ENCODE data around the gene SMIM13. TPM values are rescaled to one million over a fixed set of nuclear protein-coding genes. Genes with fewer than 3 reads are reported as not detected.

The SMIM13 gene
- total and polyA plus RNA-seq, 2 of the 4 experiments (the other 2 are of a cell fraction) = 5.4 to 10.0 TPM

DNA sequence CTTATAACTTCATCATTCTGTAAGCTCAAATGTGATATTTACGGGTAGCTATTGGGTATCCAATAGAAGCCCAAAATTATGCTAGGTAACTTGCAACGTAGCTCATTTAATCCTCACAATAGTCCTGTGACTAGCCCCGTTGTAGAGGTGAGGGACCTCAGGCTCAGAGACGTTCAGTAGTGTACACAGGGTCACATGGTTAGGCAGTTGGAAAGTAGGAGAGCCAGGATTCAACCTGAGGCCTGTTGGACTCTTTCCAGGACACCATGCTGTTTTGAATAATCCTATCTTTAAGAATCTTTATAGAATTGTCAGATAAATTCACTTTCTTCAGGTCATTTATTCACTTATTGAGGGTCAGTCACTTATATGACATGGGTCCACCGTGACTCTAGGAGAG lies 40.3 kb upstream of the SMIM13 start:
- CTCF ChIA-PET = interaction anchor here (0.6 to 1.6 kb wide), 2 partner anchors 16 to 22 kb away, joined by 3 read pairs; no protein-coding TSS in a partner anchor

More for the DNA sequence above, 40.3 kb upstream of the SMIM13 start:
- Histone ChIP-seq H3K4me2 (ENCODE audit: low read depth, low read length) (no peak overlapping the region), H3K9ac (ENCODE audit: low read depth, low read length) (no peak overlapping the region), H3K27ac (ENCODE audit: insufficient read depth, low read length) (no peak overlapping the region), H3K23ac (ENCODE audit: low read depth, low read length) (no peak overlapping the region), H3K79me1 (ENCODE audit: low read depth in 1 of 2, low read length in 2 of 2) (no peaks in the 10 kb centered on the region), H3K27me3 (ENCODE audit: control insufficient read depth, insufficient read depth, low read length) (no peaks in the 10 kb centered on the region), H2AK9ac (replicated peaks; ENCODE audit: low read depth, low read length, poor library complexity) (no peak overlapping the region), H3K4me3 (ENCODE audit: insufficient read depth, low read depth, low read length) (no peak overlapping the region), H2AFZ (replicated peaks; ENCODE audit: low read length, poor library complexity) (no peak overlapping the region), H4K8ac (ENCODE audit: low read depth in 2 of 2, low read length in 2 of 2) (no peak overlapping the region), H3K9me1 (ENCODE audit: insufficient read depth, low read length) (no peaks in the 10 kb centered on the region), H2BK120ac (ENCODE audit: low read depth, low read length) (no peak overlapping the region), H2BK20ac (ENCODE audit: low read depth, low read length) (no peak overlapping the region), H3K14ac (replicated peaks; ENCODE audit: low read depth, low read length) (no peak overlapping the region), H2BK5ac (ENCODE audit: low read depth, low read length, poor library complexity, severe bottlenecking) (no peak overlapping the region), H3K36me3 (ENCODE audit: control insufficient read depth, insufficient read depth, low read length) (no peaks in the 10 kb centered on the region), H3K18ac (ENCODE audit: low read depth, low read length) (no peak overlapping the region), H3K4ac (ENCODE audit: low read depth, low read length) (no peak overlapping the region), H3K56ac (ENCODE audit: extremely low read depth, insufficient read depth, low read length) (no peak overlapping the region), H4K20me1 (ENCODE audit: insufficient read depth, low read length) (no peaks in the 10 kb centered on the region), H3K9me3 (ENCODE audit: control insufficient read depth, insufficient read depth, low read length) (no peaks in the 10 kb centered on the region), H4K91ac (ENCODE audit: insufficient read depth, low read depth, low read length) (no peak overlapping the region), H2BK15ac (ENCODE audit: low read depth, low read length) (no peak overlapping the region), H2AK5ac (ENCODE audit: low read depth, low read length) (no peak overlapping the region), H4K5ac (ENCODE audit: low read depth, low read length) (no peak overlapping the region), H3K4me1 (ENCODE audit: control insufficient read depth, insufficient read depth, low read length) (peaks cover 5% of the 10 kb centered on the region)
- in situ Hi-C loops (cut with MboI; ENCODE audit: low sequenced_read_pairs) = loop anchor here (25.0 kb wide), 1 partner anchor 566 kb away; no protein-coding TSS in a partner anchor
- no TSS peak for BruUV-seq (replicated peaks)
- intact Hi-C loops (cut with micrococcal nuclease) = no loop called here
- dilution Hi-C loops (cut with HindIII; ENCODE audit: low sequenced_read_pairs, unreplicated experiment) = no loop called here
- WGBS, 2 experiments (ENCODE audit: extremely low coverage in 2 of 2, insufficient read length in 1 of 2) = no CpG with 5 or more reads among the region's 5 CpGs
- no peak for ATAC-seq (ENCODE audit: low read depth)
- POLR2A ChIA-PET (ENCODE audit: unreplicated experiment) = no interaction called here
- TF ChIP-seq, protein P1, sequence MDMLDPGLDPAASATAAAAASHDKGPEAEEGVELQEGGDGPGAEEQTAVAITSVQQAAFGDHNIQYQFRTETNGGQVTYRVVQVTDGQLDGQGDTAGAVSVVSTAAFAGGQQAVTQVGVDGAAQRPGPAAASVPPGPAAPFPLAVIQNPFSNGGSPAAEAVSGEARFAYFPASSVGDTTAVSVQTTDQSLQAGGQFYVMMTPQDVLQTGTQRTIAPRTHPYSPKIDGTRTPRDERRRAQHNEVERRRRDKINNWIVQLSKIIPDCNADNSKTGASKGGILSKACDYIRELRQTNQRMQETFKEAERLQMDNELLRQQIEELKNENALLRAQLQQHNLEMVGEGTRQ (IDR thresholded peaks at IDR 0.05; ENCODE audit: low read depth, low read length) = no peak
- no peak for TF ChIP-seq NFE2L2 (IDR thresholded peaks at IDR 0.05; ENCODE audit: low read depth, low read length)
- no peak for TF ChIP-seq ELK1 (IDR thresholded peaks at IDR 0.05; ENCODE audit: borderline replicate concordance, low read depth, low read length)
- TF ChIP-seq MXI1 (IDR thresholded peaks at IDR 0.05; ENCODE audit: borderline replicate concordance, low read depth, low read length) = no peak
- TF ChIP-seq, protein P2, sequence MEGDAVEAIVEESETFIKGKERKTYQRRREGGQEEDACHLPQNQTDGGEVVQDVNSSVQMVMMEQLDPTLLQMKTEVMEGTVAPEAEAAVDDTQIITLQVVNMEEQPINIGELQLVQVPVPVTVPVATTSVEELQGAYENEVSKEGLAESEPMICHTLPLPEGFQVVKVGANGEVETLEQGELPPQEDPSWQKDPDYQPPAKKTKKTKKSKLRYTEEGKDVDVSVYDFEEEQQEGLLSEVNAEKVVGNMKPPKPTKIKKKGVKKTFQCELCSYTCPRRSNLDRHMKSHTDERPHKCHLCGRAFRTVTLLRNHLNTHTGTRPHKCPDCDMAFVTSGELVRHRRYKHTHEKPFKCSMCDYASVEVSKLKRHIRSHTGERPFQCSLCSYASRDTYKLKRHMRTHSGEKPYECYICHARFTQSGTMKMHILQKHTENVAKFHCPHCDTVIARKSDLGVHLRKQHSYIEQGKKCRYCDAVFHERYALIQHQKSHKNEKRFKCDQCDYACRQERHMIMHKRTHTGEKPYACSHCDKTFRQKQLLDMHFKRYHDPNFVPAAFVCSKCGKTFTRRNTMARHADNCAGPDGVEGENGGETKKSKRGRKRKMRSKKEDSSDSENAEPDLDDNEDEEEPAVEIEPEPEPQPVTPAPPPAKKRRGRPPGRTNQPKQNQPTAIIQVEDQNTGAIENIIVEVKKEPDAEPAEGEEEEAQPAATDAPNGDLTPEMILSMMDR (conservative IDR thresholded peaks at IDR 0.05; ENCODE audit: low read depth, low read length) = no peak
- TF ChIP-seq BHLHE40 (IDR thresholded peaks at IDR 0.05; ENCODE audit: low read depth, low read length) = no peak
- TF ChIP-seq CHD1 (IDR thresholded peaks at IDR 0.05; ENCODE audit: low read depth, low read length) = no peak
- TF ChIP-seq SMC3 (IDR thresholded peaks at IDR 0.05; ENCODE audit: low read depth, low read length) = no peak
- no peak for TF ChIP-seq POLR2A (IDR thresholded peaks at IDR 0.05; ENCODE audit: low read depth, low read length)
- no peak for TF ChIP-seq FOS (IDR thresholded peaks at IDR 0.05; ENCODE audit: low read depth, low read length)
- no peak for TF ChIP-seq MAFK (IDR thresholded peaks at IDR 0.05; ENCODE audit: low read depth, low read length)
- no peak for TF ChIP-seq MAZ (IDR thresholded peaks at IDR 0.05; ENCODE audit: borderline replicate concordance, low read depth, low read length)
- no peak for TF ChIP-seq RCOR1 (IDR thresholded peaks at IDR 0.05; ENCODE audit: insufficient replicate concordance, low read length)
- no peak for TF ChIP-seq RAD21 (IDR thresholded peaks at IDR 0.05; ENCODE audit: low read length)
- TF ChIP-seq RFX5 (IDR thresholded peaks at IDR 0.05; ENCODE audit: low read depth, low read length) = no peak
- no peak for TF ChIP-seq CEBPB (IDR thresholded peaks at IDR 0.05; ENCODE audit: low read depth, low read length)
- DNase-seq = no peak
